Measurements from ENCODE around the gene TM4SF4.

- TF ChIP-seq, protein P1, sequence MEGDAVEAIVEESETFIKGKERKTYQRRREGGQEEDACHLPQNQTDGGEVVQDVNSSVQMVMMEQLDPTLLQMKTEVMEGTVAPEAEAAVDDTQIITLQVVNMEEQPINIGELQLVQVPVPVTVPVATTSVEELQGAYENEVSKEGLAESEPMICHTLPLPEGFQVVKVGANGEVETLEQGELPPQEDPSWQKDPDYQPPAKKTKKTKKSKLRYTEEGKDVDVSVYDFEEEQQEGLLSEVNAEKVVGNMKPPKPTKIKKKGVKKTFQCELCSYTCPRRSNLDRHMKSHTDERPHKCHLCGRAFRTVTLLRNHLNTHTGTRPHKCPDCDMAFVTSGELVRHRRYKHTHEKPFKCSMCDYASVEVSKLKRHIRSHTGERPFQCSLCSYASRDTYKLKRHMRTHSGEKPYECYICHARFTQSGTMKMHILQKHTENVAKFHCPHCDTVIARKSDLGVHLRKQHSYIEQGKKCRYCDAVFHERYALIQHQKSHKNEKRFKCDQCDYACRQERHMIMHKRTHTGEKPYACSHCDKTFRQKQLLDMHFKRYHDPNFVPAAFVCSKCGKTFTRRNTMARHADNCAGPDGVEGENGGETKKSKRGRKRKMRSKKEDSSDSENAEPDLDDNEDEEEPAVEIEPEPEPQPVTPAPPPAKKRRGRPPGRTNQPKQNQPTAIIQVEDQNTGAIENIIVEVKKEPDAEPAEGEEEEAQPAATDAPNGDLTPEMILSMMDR (IDR thresholded peaks at IDR 0.05) = no peak
- no peak for TF ChIP-seq POLR2A (IDR thresholded peaks at IDR 0.05)
Observed at GRCh38 chr3:149497966-149498670, 23.6 kb downstream of the TM4SF4 start.
